H1 (cell line): ENCODE data around the gene CSNK1D.

Experiments
- CBX5 ChIP-seq: fragments of 300-800, 300-1000 bp; sonication (generic); IDR thresholded peaks from 2 replicates; pipeline ENCODE4 v1.7.1; 2016; ENCODE audit warnings: antibody characterized with exemption, low read length, low read depth
- CHD2 ChIP-seq: IDR thresholded peaks from 2 replicates; pipeline ENCODE4 v1.6.1; 2012; ENCODE audit warnings: low read length, improper control_type of control experiment
- EP300 ChIP-seq, 2 experiments: IDR thresholded peaks; 1 replicate in 1 of 2; 2 replicates in 1 of 2; pipeline ENCODE4 v1.6.1; 2011 to 2012; ENCODE audit warnings: low read depth in 2 of 2, low read length in 2 of 2, mild to moderate bottlenecking in 2 of 2, borderline replicate concordance in 1 of 2, inconsistent platforms in 1 of 2, moderate library complexity in 1 of 2
- EZH2 ChIP-seq: fragments of 200-600 bp; sonication (generic); IDR thresholded peaks from 2 replicates; pipeline ENCODE4 v1.7.1; 2012; ENCODE audit warnings: low read depth, mild to moderate bottlenecking, moderate library complexity, low read length, inconsistent platforms; ENCODE audit not compliant: severe bottlenecking
- GTF2F1 ChIP-seq: IDR thresholded peaks from 2 replicates; pipeline ENCODE4 v1.6.1; 2012; ENCODE audit warnings: low read depth, low read length, improper control_type of control experiment, borderline replicate concordance
- JUN ChIP-seq: IDR thresholded peaks from 2 replicates; pipeline ENCODE4 v1.6.1; 2011; ENCODE audit warnings: low read depth, mild to moderate bottlenecking, improper control_type of control experiment, low read length
- KDM5A ChIP-seq: fragments of 200-600 bp; IDR thresholded peaks from 2 replicates; pipeline ENCODE4 v1.7.1; 2012; ENCODE audit warnings: mild to moderate bottlenecking, low read length, inconsistent platforms, mixed read lengths
- POLR2AphosphoS5 ChIP-seq: IDR thresholded peaks from 2 replicates; pipeline ENCODE4 v1.6.1; 2011; ENCODE audit warnings: low read depth, low read length
- SUZ12 ChIP-seq: fragments of 200-600 bp; sonication (generic); IDR thresholded peaks from 2 replicates; pipeline ENCODE4 v1.6.1; 2012; ENCODE audit warnings: mild to moderate bottlenecking, inconsistent platforms, low read length, moderate library complexity, mixed read lengths
- TF ChIP-seq, protein P1 (sequence below): IDR thresholded peaks from 2 replicates; pipeline ENCODE4 v1.6.1; 2012; ENCODE audit warnings: low read length, inconsistent platforms
- TF ChIP-seq, protein P2 (sequence below), 3 experiments: IDR thresholded peaks; 1 replicate in 2 of 3; 2 replicates in 1 of 3; pipeline versions ENCODE4 v1.5.1 to v1.6.1; 2011; ENCODE audit warnings: low read length in 3 of 3, mild to moderate bottlenecking in 3 of 3, inconsistent platforms in 2 of 3, low read depth in 1 of 3, moderate library complexity in 1 of 3; ENCODE audit not compliant: insufficient read depth in 1 of 3; ENCODE audit errors: control extremely low read depth in 1 of 3

DNA sequence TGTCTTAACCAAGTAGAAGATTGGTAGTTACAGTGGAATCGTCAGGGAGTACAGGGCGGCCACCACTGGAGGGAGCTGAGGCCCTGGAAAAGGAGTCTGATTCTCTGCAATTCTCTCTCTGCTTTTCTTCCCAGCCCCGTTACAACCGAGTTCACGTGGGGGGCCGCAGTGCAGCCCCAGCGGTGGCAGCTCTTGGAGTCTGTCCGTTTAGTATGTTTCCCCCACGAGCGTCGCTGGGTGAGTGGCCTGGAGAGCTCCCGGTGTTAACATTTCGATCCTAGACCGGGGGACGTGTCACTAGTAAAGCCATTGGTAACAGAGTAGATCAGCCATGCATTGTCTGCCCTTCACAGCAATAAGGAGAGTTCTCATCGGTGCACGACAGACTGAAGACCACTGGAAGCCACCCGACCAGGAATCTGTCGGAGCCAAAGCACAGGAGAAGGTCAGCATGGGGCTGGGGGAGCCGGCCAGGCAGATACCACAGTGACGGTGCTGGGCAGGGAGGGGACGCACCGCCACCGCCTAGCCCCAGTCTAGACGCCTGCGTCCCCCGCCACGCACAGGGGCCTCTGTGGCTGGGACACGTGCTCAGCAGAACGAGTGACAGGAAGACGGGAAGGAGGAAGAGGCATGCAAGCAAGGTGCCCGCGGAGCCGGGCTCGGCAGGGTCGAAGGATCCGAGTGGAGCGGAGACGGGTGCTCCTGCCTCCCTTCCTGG, 28.9 kb downstream of the CSNK1D start:
- TF ChIP-seq EP300 (IDR thresholded peaks at IDR 0.05; ENCODE audit: borderline replicate concordance in 1 of 2, low read depth in 2 of 2, low read length in 2 of 2): no peak
- TF ChIP-seq KDM5A: no peak
- no peak for TF ChIP-seq CBX5
- TF ChIP-seq JUN: no peak
- TF ChIP-seq CHD2: no peak
- TF ChIP-seq, protein P1, sequence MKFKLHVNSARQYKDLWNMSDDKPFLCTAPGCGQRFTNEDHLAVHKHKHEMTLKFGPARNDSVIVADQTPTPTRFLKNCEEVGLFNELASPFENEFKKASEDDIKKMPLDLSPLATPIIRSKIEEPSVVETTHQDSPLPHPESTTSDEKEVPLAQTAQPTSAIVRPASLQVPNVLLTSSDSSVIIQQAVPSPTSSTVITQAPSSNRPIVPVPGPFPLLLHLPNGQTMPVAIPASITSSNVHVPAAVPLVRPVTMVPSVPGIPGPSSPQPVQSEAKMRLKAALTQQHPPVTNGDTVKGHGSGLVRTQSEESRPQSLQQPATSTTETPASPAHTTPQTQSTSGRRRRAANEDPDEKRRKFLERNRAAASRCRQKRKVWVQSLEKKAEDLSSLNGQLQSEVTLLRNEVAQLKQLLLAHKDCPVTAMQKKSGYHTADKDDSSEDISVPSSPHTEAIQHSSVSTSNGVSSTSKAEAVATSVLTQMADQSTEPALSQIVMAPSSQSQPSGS: no peak
- TF ChIP-seq, protein P2, sequence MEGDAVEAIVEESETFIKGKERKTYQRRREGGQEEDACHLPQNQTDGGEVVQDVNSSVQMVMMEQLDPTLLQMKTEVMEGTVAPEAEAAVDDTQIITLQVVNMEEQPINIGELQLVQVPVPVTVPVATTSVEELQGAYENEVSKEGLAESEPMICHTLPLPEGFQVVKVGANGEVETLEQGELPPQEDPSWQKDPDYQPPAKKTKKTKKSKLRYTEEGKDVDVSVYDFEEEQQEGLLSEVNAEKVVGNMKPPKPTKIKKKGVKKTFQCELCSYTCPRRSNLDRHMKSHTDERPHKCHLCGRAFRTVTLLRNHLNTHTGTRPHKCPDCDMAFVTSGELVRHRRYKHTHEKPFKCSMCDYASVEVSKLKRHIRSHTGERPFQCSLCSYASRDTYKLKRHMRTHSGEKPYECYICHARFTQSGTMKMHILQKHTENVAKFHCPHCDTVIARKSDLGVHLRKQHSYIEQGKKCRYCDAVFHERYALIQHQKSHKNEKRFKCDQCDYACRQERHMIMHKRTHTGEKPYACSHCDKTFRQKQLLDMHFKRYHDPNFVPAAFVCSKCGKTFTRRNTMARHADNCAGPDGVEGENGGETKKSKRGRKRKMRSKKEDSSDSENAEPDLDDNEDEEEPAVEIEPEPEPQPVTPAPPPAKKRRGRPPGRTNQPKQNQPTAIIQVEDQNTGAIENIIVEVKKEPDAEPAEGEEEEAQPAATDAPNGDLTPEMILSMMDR (IDR thresholded peaks at IDR 0.05; ENCODE audit: control extremely low read depth in 1 of 3, insufficient read depth in 1 of 3, low read depth in 1 of 3, low read length in 3 of 3): peak; percentile 40 to 57 (median 47)
- no peak for TF ChIP-seq SUZ12
- TF ChIP-seq EZH2: no peak
- 0 out of 2 replicates have a peak, but pooled peaks have one; percentile 4 for TF ChIP-seq POLR2AphosphoS5
- no peak for TF ChIP-seq GTF2F1
